ENCODE results near the gene BCL2L1. TPM values are rescaled to one million over a fixed set of nuclear protein-coding genes. Genes with fewer than 3 reads are reported as not detected.

The BCL2L1 gene
- total and polyA plus RNA-seq, 2 donors (not counting 3 experiments of a cell fraction or from before 2014, with no cell fraction given), result 78.0 to 101 TPM

DNA sequence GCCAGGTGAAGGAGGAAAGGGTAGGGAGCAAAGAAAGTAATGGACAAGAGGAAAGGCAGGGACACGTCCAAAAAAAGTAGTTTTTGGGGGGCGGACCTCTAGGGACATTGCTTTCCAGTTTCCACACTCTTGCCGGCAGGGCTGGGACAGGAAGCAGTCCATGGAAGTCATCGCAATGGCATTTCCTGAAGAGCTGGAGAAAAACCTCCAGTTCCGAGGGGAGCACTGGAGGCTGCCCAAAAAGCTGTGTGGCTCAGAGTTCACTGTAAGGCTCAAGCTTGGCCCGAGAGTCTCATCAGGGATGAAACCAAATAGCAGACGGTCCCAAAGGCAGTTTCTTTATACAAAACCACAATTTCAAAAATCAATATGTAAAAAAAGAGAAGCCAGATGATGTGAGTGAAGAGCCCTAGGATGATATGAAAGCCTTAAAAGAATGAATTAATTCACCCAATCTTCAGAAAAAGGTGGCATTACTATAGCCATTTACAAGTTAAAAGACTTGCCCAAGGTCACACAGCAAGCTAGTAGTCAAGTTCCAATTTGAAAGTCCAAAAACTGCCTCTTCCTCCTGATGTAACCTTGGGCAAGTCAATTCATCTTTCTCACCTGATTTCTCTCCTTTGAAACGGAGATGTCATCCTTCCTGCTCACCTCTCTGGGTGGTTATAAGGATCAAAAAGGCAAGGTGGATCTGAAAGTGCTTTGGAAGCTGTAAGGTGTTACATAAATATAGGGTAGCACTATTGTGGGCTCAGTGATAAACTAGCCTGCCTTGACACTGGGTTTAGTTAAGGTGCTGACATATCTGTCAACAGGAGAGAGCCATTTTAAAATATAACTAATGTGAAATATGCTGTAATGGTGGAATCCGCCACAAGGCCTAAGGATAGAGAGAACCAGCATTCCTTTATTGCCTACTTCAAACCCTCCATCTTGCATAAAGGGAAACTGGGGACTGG, 9.1 kb downstream of the BCL2L1 start:
- Histone ChIP-seq H3K36me3 (ENCODE audit: control insufficient read depth in 2 of 2, extremely low read depth in 1 of 2, insufficient read depth in 2 of 2, low read length in 2 of 2) (peaks cover 10% of the 10 kb centered on the region in 2 experiments), H3K9ac (replicated peaks; ENCODE audit: extremely low read depth, insufficient read depth, low read length) (peak overlapping the region; percentile 89), H3K4me2 (ENCODE audit: insufficient read depth, low read length) (peak overlapping the region; percentile 69), H4K20me1 (replicated peaks; ENCODE audit: control insufficient read depth, extremely low read depth, insufficient read depth, low read length) (no peaks in the 10 kb centered on the region), H3K9me1 (replicated peaks; ENCODE audit: control insufficient read depth, extremely low read depth, insufficient read depth, low read length) (no peaks in the 10 kb centered on the region), H3K27me3 (ENCODE audit: control insufficient read depth in 2 of 2, insufficient read depth in 2 of 2, low read length in 2 of 2) (no peaks in the 10 kb centered on the region), H3K4me1 (ENCODE audit: control insufficient read depth, extremely low read depth, insufficient read depth, low read length) (peaks cover 60% of the 10 kb centered on the region), H3K79me2 (ENCODE audit: control insufficient read depth, insufficient read depth, low read length) (peaks cover 79% of the 10 kb centered on the region), H3K27ac (ENCODE audit: insufficient read depth, low read depth, low read length) (peak overlapping the region; percentile 97), H2AFZ (ENCODE audit: low read depth, low read length) (no peak overlapping the region), H3K4me3 (replicated peaks in 1 of 3; ENCODE audit: insufficient read depth in 1 of 3, low read depth in 1 of 3, low read length in 3 of 3) (peak overlapping the region in 1 of 3 experiments; percentile 26), H3K9me3 (replicated peaks; ENCODE audit: control insufficient read depth, insufficient read depth, low read length) (no peaks in the 10 kb centered on the region)
- BruUV-seq (replicated peaks), result TSS peak; percentile 73
- POLR2A ChIA-PET, result interaction anchor here (1.3 to 3.4 kb wide), 5 partner anchors 9 to 39 kb away, joined by 4 to 22 read pairs (median 5); partner anchors contain the start of gene BCL2L1
- TF ChIP-seq POLR2AphosphoS5 (IDR thresholded peaks at IDR 0.05; ENCODE audit: insufficient read depth, low read depth, low read length) (peak; percentile 70), FOS (IDR thresholded peaks at IDR 0.05; ENCODE audit: borderline replicate concordance, insufficient read depth, low read length) (peak; percentile 80), JUN (IDR thresholded peaks at IDR 0.05; ENCODE audit: borderline replicate concordance, insufficient read depth, insufficient read length, low read depth) (peak; percentile 94), POLR2A (IDR thresholded peaks at IDR 0.05; ENCODE audit: low read depth, low read length) (peak; percentile 52), EZH2 (IDR thresholded peaks at IDR 0.05; ENCODE audit: borderline replicate concordance, low read depth, low read length, severe bottlenecking) (no peak)
- TF ChIP-seq, protein P1, sequence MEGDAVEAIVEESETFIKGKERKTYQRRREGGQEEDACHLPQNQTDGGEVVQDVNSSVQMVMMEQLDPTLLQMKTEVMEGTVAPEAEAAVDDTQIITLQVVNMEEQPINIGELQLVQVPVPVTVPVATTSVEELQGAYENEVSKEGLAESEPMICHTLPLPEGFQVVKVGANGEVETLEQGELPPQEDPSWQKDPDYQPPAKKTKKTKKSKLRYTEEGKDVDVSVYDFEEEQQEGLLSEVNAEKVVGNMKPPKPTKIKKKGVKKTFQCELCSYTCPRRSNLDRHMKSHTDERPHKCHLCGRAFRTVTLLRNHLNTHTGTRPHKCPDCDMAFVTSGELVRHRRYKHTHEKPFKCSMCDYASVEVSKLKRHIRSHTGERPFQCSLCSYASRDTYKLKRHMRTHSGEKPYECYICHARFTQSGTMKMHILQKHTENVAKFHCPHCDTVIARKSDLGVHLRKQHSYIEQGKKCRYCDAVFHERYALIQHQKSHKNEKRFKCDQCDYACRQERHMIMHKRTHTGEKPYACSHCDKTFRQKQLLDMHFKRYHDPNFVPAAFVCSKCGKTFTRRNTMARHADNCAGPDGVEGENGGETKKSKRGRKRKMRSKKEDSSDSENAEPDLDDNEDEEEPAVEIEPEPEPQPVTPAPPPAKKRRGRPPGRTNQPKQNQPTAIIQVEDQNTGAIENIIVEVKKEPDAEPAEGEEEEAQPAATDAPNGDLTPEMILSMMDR (IDR thresholded peaks at IDR 0.05; ENCODE audit: extremely low read depth in 1 of 2, insufficient read depth in 1 of 2, low read depth in 1 of 2, low read length in 2 of 2), result no peak
- TF ChIP-seq, protein P2, sequence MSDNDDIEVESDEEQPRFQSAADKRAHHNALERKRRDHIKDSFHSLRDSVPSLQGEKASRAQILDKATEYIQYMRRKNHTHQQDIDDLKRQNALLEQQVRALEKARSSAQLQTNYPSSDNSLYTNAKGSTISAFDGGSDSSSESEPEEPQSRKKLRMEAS (IDR thresholded peaks at IDR 0.05; ENCODE audit: insufficient read depth, insufficient read length), result no peak
- CTCF ChIA-PET, result interaction anchor here (0.7 to 5.4 kb wide), 12 partner anchors 9 to 156 kb away, joined by 3 to 48 read pairs (median 6); partner anchors contain the start of gene BCL2L1
- dilution Hi-C loops (cut with MboI; ENCODE audit: extremely low pct_ligation_motif_present, low sequenced_read_pairs) (no loop called here), intact Hi-C loops (cut with micrococcal nuclease) (loop anchor here (1.0 to 2.0 kb wide), 3 partner anchors 9 to 109 kb away; partner anchors contain the start of genes BCL2L1 and ID1)
- peak; percentile 78 for DNase-seq (ENCODE audit: low read depth, low spot score)
- FAIRE-seq, result peak; percentile 100

All from endothelial cell of umbilical vein (primary cell).